ENCODE data around the gene CFAP100.

CFAP100 gene

GRCh38 chr3:126402178-126402577, 7.5 kb downstream of the CFAP100 start:
- DNase-seq (ENCODE audit: low read depth) = no peak

GRCh38 chr3:126402666-126403302, 8.1 kb downstream of the CFAP100 start:
- DNase-seq (ENCODE audit: low read depth) = no peak

DNA sequence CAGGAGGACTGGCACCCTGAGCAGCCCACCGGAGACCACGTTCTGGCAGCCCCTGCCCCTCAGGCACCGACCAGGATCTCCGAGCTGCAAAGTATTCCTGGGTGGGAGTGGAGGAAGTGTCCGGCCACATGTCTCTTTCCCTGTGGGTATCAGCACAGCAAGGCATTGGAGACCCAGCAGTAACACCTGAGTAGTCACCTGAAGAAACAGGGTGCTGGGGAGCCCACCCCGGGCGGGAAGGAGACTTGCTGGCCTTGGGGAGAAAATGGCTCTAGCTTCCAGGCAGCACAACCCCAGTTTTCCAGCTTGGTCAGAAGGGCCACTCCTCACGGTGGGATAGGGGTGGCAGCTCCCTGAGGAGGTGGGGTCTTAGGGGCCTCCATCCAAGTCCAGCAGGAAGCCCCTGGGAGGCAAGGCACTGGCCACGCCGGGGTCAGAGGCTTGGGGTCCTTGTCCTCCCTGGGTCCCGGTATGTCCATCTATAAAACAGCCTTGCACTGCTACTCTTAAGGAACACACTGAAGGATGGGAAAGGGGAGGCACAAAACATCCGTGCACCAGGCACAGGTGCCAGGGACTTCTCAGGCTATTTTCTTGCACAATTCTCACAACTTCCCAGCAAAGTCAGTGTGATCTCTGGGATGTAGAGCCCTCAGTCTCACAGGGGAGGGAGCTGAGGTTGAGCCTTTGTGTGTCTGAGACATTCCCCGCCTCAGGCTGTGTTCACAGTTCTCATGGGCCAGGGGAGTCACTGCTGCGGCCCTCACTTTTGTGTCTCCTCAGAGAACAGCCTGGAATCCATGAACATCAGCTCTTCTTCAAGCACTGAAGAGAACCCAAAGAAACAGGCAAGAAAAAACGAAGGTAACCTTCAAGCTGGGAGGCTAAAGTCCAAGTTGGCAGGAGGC, 11.9 kb downstream of the CFAP100 start:
- no peak for DNase-seq (ENCODE audit: low read depth)

DNA sequence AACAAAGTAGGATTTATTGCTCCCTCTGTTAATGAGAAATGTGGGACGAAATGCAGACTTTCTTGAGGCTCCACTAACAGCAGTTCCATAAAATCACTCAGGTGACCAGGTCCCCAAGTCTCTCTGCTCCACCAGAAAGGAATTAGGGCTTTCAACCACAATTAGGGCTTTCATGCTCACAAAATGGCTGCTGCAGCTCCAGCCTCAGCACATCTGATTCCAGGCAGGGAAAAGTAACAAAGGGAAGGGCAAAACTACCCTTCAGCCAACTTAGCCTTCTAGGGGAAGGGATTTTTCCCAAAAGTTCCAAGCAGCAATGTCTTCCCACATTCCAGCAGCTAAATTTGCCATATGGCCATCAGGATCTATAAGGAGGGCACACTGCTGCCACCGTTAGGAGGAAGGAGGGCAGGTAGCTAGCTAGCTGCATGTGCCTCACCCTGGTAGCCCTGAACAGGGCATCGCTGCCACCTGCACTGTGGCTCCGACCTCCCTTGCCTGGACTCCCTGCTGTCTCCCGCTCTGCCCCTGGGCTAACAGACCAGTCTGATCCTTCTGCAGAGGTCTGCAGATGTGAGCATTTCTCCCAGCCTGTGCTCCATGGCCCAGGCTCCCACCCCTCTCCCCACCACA, 12.8 kb downstream of the CFAP100 start:
- DNase-seq (ENCODE audit: low read depth) = no peak

DNA sequence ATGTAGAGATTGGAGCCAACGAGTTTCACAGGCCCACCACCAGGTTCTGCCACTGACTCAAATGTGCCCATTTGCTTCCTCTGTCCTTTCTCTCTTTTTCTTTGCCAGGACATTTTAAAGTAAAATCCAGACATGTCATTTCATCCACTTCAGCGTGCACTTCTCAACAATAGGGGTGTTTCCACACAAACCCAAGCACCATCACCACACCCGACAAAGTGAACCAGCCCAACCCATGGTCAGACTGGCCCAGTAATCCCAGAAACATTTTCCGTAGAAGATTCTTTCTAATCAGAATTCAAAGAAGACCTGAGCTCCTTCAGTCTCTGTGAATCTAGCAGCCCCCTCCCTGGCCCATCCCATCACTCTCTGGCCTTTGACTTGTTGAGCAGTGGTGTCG, 13.4 kb downstream of the CFAP100 start:
- no peak for DNase-seq (ENCODE audit: low read depth)

GRCh38 chr3:126412841-126413692, 18.4 kb downstream of the CFAP100 start:
- DNase-seq (ENCODE audit: low read depth) = no peak

- DNase-seq (ENCODE audit: low read depth) = no peak
Observed at GRCh38 chr3:126413693-126414080, 19.0 kb downstream of the CFAP100 start.

GRCh38 chr3:126414406-126414805, 19.7 kb downstream of the CFAP100 start:
- DNase-seq (ENCODE audit: low read depth) = no peak

GRCh38 chr3:126414961-126415660, 20.4 kb downstream of the CFAP100 start:
- no peak for DNase-seq (ENCODE audit: low read depth)

- DNase-seq (ENCODE audit: low read depth) = no peak
Observed at GRCh38 chr3:126415661-126416591, 21.2 kb downstream of the CFAP100 start.

GRCh38 chr3:126416943-126417342, 22.2 kb downstream of the CFAP100 start:
- no peak for DNase-seq (ENCODE audit: low read depth)

DNA sequence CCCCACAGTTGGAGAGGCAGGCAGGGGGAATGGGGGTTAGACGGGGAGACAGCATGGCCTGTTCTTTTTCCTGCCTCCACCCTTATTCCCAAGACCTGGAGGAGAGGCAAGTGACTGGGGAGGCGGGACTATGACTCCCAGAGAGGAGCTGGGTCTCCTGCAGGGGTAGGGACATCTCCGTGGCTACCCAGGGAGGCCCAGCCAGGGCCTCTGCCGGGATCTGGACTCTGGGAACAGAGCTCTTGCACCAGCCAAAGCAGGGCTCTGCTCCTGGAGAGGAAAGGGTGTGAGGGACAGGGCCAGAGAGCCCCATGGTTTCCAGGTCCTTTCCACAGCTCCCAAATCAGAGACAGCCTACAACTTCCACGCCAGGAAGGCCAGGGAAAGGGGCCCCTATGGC, 22.8 kb downstream of the CFAP100 start:
- DNase-seq (ENCODE audit: low read depth) = no peak

DNA sequence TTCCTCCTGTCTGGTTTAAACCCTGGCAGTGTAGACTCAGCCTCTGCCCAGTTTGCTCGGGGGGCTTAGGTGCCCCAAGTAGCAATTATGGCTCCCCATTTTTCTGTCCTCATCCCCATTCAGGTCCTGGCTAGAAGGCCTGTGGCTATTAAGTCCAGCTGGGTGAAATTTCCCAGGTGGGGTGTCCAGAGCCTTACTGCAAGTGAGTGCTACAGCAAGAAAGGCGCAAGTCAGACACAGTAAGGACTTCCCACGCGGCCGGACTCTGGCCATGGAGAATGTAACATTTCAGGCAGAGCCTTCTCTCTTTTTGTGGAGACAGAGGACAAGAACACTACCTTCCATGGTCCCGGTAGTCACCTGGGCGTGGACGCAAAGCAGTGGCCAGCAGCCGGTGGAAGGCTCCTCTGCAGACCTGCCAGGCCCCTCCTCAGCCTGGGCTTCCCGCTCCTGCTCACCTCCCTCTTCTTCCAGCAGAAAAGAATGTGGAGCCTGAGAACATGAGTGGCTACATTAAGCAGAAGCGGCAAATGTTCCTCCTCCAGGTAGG, 23.3 kb downstream of the CFAP100 start:
- DNase-seq (ENCODE audit: low read depth) = no peak

DNA sequence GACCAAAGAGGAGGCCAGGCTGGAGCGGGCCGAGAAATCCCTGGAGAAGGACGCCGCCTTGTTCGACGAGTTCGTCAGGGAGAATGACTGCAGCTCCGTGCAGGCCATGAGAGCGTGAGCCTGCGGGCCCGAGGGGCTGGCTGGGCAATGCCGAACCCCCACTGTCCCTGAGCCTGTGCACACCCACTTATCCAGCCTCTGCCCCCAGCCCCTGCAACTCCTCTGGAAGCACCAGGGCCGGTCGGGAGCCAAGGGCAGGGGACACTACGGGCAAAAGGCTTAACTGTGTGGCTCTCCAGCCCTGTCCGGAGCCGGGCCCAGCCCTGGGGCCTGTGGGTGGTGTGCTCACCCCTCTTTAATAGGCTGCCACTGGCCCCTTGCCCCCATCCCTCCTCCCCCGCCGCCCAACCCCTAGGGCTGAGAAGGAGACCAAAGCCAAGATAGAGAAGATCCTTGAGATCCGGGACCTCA, 24.0 kb downstream of the CFAP100 start:
- no peak for DNase-seq (ENCODE audit: low read depth)

GRCh38 chr3:126419151-126419703, 24.5 kb downstream of the CFAP100 start:
- no peak for DNase-seq (ENCODE audit: low read depth)

DNA sequence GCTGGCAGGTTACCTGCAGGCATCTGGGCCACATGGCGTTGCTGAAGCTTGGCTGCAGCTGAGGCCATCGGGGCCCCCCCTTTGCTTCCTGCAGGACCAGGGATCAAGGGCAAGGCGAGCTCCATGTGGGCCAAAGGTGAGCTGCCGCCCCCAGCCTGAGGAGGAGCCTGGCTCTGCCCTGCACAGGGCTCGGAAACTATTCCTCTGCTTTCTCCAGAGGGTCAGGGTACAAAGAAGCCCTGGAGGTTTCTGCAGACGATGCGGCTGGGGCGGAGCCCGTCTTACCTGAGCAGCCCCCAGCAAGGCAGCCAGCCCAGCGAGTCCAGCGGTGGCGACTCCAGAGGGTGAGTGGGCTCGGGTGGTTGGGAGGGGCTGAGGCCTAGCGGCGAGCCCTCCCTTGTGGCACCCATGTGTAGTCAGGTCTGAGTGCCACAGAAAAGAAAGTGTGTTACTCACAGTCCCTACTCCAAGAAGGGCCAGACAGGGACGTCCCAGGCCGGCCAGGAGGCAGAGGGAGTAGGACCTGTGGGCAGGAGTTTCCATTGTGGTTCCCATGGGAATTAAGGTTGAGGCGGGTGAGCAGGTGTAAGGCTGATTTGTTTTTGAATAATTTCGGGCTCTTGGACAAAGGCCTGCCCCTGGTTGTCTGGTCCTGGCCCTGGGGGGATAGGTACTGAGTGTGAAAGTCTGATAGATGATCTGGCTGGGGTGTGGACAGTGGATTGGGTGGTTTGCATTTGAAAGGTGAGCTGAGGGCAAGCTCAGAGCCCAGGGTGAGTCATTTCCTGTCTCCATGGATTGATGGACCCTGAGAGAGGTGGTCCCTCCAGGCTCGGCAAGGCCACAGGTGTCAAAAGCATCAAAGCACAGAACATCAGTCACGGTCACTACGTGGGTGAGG, 25.4 kb downstream of the CFAP100 start:
- DNase-seq (ENCODE audit: low read depth) = no peak

GRCh38 chr3:126421573-126422119, 26.9 kb downstream of the CFAP100 start:
- DNase-seq (ENCODE audit: low read depth) = no peak

DNA sequence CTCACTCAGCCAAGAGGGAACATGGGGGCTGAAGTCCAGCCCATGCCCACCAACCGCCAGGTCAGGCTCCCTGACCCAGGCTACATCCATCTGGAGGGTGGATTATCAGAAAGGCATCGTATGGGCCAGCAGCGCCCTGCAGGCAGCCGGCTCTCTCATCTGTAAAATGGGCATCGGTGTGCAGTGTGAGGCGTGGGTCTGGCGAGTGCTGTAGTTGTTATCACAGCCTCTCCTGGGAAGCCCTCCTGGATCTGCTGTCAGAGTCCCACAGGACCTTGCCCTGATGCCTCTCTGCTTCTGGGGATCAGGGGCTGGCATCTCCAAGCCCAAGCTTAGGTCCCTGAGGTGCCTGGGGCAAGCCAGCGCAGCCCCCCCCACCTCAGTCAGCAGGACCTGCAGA, 27.4 kb downstream of the CFAP100 start:
- no peak for DNase-seq (ENCODE audit: low read depth)
